Endothelial cell (in vitro differentiated cells): Measurements from ENCODE around the gene GALNT2. TPM values are rescaled to one million over a fixed set of nuclear protein-coding genes. Genes with fewer than 3 reads are reported as not detected.

ENCODE experiments used
- DNase-seq: peaks from one replicate; pipeline ENCODE4 v3.0.0; 2021; ENCODE audit warnings: low spot score
- H3K27ac Mint-ChIP-seq: one replicate; pipeline ENCODE4 v1.8.0; 2021; ENCODE audit warnings: mixed read lengths, inconsistent platforms; ENCODE audit not compliant: unreplicated experiment
- H3K27me3 Mint-ChIP-seq: one replicate; pipeline ENCODE4 v1.8.0; 2021; ENCODE audit warnings: mild to moderate bottlenecking, moderate library complexity, mixed read lengths, inconsistent platforms; ENCODE audit not compliant: unreplicated experiment
- H3K36me3 Mint-ChIP-seq: one replicate; pipeline ENCODE4 v1.8.0; 2021; ENCODE audit warnings: mild to moderate bottlenecking, low read depth, mixed read lengths, inconsistent platforms; ENCODE audit not compliant: unreplicated experiment
- H3K4me1 Mint-ChIP-seq: one replicate; pipeline ENCODE4 v1.8.0; 2021; ENCODE audit warnings: mild to moderate bottlenecking, mixed read lengths, inconsistent platforms; ENCODE audit not compliant: unreplicated experiment
- H3K4me3 Mint-ChIP-seq: one replicate; pipeline ENCODE4 v1.8.0; 2021; ENCODE audit warnings: mild to moderate bottlenecking, mixed read lengths, inconsistent platforms; ENCODE audit not compliant: unreplicated experiment
- H3K9me3 Mint-ChIP-seq: one replicate; pipeline ENCODE4 v1.8.0; 2021; ENCODE audit warnings: mixed read lengths, inconsistent platforms; ENCODE audit not compliant: unreplicated experiment
- CTCF ChIP-seq: fragments of 200-600 bp; sonication (generic); IDR thresholded peaks from one replicate; pipeline ENCODE4 v1.5.0; 2021; ENCODE audit warnings: antibody characterized with exemption; ENCODE audit not compliant: unreplicated experiment
- total RNA-seq: library from RNA; stranded (reverse); fragmentation: NEBNext Ultra II Directional; extraction: Animal tissue kit (Norgen Biotek cat#: 25700); gene quantifications from one replicate; pipeline ENCODE4 v1.2.1, GENCODE V29; 2021; ENCODE audit not compliant: unreplicated experiment

The GALNT2 gene
- total RNA-seq, 1 donor from 2014 or later, result 74.8 TPM

DNA sequence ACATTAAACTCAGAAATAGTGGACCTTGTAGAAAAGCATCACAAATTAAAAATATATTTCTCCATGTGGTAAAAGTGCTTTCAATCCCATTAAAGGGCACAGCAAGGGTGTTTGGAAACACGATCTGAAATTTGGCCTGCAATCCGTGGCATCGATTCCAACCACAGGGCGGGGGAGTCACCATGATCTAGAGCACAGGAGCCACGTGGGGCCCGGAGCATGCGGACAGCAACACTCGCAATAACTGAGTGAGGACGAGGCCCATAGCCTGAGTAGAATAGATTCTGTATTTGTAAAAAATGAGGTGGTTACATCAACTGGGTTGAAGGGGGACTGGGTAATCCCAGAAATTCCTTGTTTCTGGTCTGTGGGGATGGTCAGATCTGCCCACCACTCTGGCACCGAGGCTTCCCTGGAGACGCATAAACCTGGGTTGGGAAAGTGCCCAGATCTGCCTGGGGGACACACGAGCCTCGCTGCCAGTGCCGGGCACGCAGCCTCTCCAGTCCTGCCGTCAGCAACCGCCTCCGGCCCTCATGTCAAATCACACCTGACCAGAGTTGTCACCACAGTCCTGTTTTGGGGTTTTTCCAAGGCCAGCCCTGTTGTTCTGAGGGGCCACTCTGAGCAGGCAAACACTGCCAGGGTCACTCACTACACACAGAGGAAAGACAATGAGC, 254.8 kb downstream of the GALNT2 start:
- peaks cover 6% of the 10 kb centered on the region for H3K36me3 Mint-ChIP-seq
- H3K4me1 Mint-ChIP-seq, result no peaks in the 10 kb centered on the region
- no peaks in the 10 kb centered on the region for H3K9me3 Mint-ChIP-seq
- no peak overlapping the region for H3K4me3 Mint-ChIP-seq
- H3K27ac Mint-ChIP-seq, result no peak overlapping the region
- peaks cover 4% of the 10 kb centered on the region for H3K27me3 Mint-ChIP-seq
- no peak for DNase-seq
- TF ChIP-seq CTCF, result no peak

DNA sequence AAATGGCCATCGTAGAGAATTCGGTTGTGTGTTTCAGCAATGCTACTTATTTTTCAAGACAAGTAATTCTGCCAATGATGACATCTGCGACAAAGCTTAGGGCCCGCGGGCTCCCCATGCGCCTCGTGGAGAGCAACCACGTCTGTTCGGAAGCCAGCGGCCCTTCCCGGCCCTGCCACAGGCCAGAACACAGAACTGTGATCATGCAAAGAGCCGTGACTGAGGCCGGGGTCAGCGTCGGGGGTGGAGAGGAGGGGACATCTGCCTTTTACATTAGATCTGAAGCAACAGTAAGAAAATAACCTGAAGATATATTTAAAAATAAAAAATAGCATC, 255.4 kb downstream of the GALNT2 start:
- no peak overlapping the region for H3K4me3 Mint-ChIP-seq
- peaks cover 5% of the 10 kb centered on the region for H3K27me3 Mint-ChIP-seq
- DNase-seq, result no peak
- no peak overlapping the region for H3K27ac Mint-ChIP-seq
- H3K4me1 Mint-ChIP-seq, result no peaks in the 10 kb centered on the region
- H3K36me3 Mint-ChIP-seq, result peaks cover 6% of the 10 kb centered on the region
- no peaks in the 10 kb centered on the region for H3K9me3 Mint-ChIP-seq
- no peak for TF ChIP-seq CTCF

DNA sequence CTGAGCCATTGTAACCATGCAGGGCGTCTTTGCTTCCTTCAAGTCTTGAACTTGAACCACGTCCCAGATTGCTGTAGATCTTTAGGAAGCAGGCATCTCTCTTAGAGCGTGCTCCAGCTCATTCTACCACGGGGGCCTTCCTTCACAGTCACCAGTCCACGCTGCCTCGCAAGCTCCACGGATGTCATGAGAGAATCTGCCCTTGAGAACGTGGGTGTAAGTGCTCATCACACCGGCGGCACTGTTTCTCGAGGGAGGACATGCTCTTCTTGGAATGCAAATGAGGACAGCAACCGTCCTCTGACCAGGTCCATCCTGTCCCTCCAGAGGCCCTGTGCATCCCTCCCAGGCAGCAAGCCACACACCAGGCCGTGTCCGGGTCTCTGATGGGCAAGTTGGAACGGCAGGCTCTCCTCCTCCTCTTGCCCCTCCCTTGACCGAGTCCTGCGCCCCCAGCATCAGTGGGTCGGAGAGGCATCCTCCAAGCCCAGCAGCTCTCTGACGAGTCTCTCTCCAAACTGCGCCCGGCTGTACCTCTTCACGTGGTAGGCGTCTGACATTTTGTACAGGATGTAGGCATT, 256.0 kb downstream of the GALNT2 start:
- DNase-seq, result no peak
- Mint-ChIP-seq H3K9me3 (no peaks in the 10 kb centered on the region), H3K4me3 (no peak overlapping the region), H3K36me3 (peaks cover 6% of the 10 kb centered on the region), H3K27me3 (peaks cover 5% of the 10 kb centered on the region), H3K4me1 (no peaks in the 10 kb centered on the region), H3K27ac (no peak overlapping the region)
- TF ChIP-seq CTCF, result no peak

- Mint-ChIP-seq H3K36me3 (peaks cover 6% of the 10 kb centered on the region), H3K4me3 (no peak overlapping the region), H3K27me3 (peaks cover 5% of the 10 kb centered on the region), H3K27ac (no peak overlapping the region), H3K9me3 (no peaks in the 10 kb centered on the region), H3K4me1 (no peaks in the 10 kb centered on the region)
- no peak for DNase-seq
- TF ChIP-seq CTCF, result no peak
These were observed 256.6 kb downstream of the GALNT2 start for GRCh38 chr1:230323686-230324085.
